Tibial nerve (tissue), 4 donors: Measurements from ENCODE around the gene PEMT.
A peak's percentile ranks its signal among the peaks of the same experiment; 100 is the strongest.

ENCODE experiments used
- EP300 ChIP-seq, 2 donors: sonication (generic); formaldehyde crosslinking; IDR thresholded peaks; one replicate each; pipeline ENCODE4 v1.6.1; 2017; ENCODE audit warnings: antibody characterized with exemption in 2 of 2, mild to moderate bottlenecking in 1 of 2
- POLR2A ChIP-seq, 2 donors: fragments of 450-650 bp; IDR thresholded peaks; one replicate each; pipeline ENCODE4 v1.6.1; 2017; ENCODE audit warnings: antibody characterized with exemption in 2 of 2, mild to moderate bottlenecking in 2 of 2, moderate library complexity in 2 of 2
- TF ChIP-seq, protein P1 (sequence below), 5 experiments: fragments of 200-600 bp in 3 of 5; fragments of 450-650 bp in 2 of 5; sonication (generic) in 3 of 5; IDR thresholded peaks; one replicate each; pipeline ENCODE4 v1.5.1; 2016 to 2019; ENCODE audit warnings: antibody characterized with exemption in 5 of 5, mild to moderate bottlenecking in 3 of 5, moderate library complexity in 2 of 5

DNA sequence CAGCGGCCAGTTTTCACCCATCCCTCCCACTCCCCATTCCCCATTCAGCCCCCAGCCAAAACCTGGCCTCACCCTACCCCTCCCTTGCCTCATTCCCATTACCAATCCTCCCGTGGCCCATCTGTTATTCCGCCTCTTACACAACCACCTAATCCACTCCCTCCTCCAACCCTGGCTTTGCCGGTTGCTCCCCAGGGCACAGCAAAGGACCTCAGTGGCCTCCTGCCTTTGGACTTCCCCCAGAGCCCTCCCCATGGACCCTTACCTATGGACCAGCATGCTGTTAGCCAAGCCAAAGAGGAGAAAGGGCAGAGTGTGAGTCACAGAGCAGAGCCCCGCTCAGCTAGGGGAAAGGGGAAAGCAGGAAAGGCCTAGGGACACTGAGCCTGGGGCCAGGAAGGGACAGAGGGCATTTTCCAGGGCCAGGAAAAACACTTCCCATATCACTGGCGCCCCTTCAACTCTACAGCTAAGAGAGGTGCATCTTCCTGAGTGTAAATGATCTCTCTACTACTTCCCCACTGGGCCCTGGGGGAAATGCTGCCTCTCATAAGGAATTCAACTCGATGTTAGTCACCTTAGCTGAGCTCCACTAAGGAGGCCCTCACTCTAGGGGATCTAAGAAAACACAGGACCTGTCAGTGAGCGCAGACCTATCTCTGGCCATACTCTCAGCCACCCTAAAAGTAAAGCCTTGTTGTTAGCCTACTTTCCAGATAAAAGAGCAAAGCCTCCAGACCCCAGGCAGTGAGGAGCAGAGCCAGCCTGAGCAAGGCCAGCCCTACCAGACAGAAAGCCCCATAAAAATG, 10.6 kb downstream of the PEMT start:
- TF ChIP-seq, protein P1, sequence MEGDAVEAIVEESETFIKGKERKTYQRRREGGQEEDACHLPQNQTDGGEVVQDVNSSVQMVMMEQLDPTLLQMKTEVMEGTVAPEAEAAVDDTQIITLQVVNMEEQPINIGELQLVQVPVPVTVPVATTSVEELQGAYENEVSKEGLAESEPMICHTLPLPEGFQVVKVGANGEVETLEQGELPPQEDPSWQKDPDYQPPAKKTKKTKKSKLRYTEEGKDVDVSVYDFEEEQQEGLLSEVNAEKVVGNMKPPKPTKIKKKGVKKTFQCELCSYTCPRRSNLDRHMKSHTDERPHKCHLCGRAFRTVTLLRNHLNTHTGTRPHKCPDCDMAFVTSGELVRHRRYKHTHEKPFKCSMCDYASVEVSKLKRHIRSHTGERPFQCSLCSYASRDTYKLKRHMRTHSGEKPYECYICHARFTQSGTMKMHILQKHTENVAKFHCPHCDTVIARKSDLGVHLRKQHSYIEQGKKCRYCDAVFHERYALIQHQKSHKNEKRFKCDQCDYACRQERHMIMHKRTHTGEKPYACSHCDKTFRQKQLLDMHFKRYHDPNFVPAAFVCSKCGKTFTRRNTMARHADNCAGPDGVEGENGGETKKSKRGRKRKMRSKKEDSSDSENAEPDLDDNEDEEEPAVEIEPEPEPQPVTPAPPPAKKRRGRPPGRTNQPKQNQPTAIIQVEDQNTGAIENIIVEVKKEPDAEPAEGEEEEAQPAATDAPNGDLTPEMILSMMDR (IDR thresholded peaks at IDR 0.05): no peak
- TF ChIP-seq POLR2A (IDR thresholded peaks at IDR 0.05) (no peak), EP300 (IDR thresholded peaks at IDR 0.05) (peak in 1 of 2 donors; percentile 60)
